Inferior parietal cortex (tissue), 1 donor: ENCODE results near the gene CHGA.

Experiments used
- DNase-seq: peaks from one replicate; pipeline ENCODE4 v3.0.0-alpha.2; 2016; ENCODE audit errors: extremely low spot score

The CHGA gene

GRCh38 chr14:92943855-92944570, 21.1 kb downstream of the CHGA start:
- no peak for DNase-seq

DNA sequence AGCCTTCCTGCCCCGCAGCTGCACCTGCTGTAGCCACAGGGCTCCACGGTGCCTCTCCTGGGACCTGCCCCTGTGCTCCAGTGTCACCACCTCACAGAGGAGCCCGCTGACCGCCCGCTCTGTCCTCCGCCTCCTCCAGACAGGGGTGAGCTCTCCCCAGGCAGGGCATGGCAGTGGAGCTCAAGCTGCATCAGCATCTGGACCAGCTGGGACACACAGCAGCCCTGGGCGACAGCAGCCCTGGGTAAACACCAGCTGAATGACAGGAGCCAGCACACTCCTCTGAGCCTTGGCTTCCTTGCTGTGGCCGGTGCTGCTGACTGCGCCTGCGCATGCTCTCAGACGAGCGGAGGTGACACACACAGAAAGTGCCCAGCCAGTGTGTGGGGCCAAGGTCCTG, 22.0 kb downstream of the CHGA start:
- no peak for DNase-seq

DNA sequence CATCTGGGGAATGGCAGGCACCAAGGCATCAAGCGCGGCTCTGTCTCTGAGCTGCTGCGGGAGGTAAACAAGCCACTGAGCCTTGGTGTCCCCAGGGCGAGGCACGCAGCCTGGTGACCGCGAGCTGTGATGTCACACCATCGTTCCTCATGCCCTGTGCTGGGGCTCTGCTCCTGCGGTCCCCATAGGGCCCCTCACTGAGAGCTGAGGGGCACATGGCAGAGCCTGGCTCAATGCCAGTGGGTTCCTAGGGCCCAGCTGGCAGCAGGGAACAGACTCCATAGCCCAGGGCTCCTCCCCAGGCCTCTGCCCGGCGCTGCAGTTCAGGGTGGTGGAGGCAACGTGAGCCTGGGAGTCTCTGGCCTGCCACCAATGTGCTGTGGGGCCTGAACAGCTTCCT, 22.6 kb downstream of the CHGA start:
- DNase-seq, result no peak

DNA sequence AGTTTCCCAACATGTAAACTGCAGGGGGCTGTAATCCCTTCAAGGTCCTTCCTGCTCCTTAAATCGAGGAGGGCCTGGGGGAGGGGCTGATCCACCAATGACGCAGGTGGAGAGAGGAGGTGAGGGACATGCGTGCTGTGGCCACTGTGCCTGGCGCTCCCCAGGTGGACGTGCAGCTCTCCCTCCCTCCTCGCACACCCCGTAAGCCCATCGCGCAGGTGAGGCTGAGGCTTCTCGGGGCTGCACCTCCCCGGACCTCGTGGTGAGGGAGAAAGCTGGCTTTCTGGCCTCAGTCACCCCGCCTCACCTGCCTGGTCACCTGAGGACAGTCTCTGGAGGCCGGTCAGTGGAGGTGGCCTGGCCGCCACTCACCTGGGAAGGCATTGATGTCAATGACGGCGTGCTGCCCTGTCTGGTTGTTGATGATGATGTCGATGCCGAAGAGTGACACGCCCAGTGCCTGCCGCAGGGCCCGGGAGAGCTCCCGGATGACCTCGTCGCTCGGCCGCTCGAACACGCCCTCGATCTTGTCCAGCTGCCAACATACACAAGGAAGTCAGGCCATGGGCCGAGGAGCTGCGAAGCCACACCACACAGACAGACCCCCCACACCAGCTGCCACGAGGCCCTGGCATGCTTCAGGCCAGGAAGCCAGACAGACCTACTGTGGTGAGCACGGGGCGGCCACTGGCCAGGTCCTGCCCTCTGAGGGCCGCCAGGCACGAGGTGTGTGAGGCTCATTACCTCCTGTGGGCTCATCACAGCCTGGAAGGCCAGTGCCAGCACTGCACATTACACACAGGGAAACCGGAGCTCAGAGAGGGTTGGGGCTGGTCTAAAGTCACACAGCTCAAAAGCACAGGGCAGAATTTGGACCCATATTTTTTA, 23.3 kb downstream of the CHGA start:
- no peak for DNase-seq

DNA sequence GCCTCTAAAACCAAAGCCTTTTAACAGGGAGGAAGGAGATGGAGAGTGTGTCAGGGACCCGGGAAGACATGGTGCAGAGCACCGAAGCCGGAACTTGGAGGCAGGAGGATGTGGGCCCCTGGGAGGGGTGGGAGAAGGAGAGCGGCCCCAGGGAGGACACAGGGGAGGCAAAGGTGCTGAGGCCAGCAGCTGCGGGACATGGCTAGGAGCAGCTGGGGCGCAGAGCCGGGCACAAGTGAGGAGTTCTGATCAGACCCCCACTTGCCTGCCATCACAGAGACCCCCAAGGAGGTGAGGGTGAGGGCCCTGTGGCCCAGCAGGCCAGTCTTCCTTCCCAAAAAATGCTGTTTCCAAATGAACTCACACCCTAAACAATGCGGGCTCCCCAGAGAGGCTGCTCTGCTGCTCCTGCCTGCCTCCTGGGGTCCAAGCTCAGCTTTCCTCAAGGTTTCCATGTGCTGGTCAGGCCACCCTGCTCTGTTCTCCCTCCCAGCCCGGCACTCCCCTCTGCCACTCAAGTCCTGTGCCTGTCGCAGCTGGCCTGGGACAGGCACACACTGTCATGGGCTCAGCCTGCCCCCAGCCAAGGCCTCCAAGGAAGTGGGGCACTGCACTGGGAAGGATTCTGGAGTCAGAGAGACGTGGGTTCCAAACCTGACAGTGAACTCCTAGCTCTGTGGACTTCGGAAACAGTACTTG, 24.0 kb downstream of the CHGA start:
- no peak for DNase-seq

- DNase-seq, result no peak
These were observed 25.7 kb downstream of the CHGA start for GRCh38 chr14:92948647-92949046.

DNA sequence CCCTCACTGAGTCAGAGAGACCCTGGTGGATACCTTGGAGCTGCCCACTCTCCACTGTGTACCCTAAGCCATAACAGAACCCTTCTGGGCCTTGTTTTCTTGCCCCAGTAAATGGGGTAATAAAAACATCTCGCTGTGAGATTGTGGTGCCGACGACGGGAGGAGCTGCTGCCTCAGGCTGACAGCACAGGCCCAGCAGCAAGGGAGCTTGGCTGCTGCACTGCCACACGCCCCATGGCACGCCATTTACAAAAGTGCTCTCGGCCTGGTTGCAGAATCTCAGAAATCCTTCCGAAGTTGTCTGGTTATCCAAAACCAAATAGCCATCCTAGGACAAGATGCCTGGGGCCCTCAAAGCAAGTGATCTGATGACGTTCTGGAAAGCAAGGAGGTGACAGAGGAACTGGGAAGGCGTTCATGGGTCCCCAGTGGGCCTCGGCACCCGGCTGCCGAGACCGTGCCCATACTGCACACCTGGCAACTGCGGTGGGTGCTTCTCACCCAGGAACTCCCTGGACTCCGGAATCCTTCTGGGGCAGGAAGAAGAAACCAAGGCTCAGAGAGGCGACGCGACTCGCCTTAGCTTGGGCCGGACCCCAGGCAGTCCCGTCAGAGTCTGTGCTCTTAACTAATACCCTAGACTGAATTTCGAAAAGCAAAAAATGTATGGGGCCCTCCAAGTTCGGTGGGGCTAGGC, 26.7 kb downstream of the CHGA start:
- DNase-seq, result no peak

GRCh38 chr14:92950193-92950540, 27.2 kb downstream of the CHGA start:
- no peak for DNase-seq

GRCh38 chr14:92950773-92951172, 27.8 kb downstream of the CHGA start:
- DNase-seq, result no peak

GRCh38 chr14:92951261-92951660, 28.3 kb downstream of the CHGA start:
- DNase-seq, result no peak

DNA sequence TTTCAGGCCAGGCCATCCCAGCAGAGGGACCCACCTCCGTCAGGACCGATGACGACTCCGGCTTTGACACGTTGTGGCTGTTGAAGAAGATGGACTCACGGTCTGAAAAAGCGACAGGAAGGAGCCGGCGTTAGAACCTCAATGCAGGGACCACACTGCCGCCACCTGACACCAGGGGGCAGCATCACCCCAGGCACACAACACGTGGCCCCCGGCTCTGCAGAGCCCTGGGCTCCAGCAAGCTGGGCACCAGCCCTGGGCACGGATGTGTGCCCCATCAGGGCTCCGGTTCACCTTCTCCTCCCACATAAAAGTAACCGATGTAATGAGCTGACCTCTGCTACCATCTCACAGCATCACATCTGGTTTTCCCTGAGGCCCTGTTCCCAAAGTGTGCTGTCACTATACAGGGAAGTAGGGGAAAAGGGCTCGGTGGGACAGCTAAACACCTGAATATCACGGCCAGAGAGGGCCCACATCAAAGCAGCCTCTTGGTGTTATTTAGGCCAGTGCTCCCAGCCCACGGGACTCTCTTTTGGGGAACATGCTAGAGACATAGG, 29.0 kb downstream of the CHGA start:
- DNase-seq, result peak; percentile 87

DNA sequence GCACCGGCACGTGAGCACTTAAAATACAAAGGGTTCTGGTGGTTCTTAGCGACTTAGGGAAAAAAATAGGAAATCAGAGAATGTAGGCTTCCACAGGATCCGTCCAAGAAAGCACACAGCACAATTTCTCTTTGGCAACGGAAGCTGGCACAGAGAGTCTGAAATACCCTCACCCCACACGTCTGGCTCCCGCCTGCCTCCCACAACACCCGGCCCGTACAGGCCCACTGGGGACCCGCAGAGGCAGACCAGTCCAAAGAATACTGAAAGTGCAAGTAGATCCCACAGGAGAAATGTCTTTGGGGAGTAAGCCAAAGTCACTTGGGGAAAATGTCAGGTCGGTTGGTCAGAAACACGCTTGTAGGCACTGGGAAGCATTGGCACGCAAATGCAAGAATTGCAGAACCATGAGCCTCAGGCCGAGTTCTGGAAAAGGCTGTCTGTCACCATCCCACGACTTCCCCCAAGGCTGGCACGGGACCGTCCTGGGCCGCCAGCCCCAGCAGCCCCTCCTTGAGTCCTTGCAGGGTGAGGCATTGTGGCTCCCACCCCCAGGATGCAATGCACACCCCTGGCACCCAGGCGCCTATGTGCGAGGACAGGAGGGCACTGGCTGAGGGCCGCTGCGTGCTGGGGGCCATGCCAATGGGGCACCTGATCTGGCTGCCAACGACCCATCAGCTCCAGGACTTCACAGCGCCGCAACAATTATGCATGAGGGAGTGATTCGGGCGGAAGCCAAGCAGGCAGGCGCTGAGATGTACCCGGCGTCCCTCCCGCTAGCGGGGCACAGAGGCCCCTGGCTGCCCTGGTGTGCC, 29.7 kb downstream of the CHGA start:
- peak; percentile 47 for DNase-seq

DNA sequence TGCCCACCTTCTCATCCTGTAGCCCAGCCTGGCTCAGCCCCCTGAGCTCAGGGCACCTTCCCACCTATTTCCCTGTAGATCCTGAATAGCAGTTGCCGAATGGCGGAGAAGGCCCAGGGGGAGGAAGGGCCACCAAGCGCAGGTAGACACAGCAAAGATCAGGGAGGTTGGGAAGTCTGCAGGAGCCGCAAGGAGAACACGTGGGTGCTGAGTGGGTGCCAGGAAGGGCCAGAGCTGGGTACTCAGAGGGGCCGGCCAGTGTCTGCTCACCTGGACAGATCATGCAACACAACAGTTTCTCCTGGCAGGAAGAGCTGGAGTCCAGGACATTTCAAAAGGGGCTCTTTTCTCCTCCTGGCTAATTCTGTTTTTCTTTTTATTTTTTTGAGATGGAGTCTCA, 30.6 kb downstream of the CHGA start:
- DNase-seq, result no peak

GRCh38 chr14:92954933-92955332, 32.0 kb downstream of the CHGA start:
- no peak for DNase-seq

- no peak for DNase-seq
These were observed 32.4 kb downstream of the CHGA start for GRCh38 chr14:92955381-92955780.

DNA sequence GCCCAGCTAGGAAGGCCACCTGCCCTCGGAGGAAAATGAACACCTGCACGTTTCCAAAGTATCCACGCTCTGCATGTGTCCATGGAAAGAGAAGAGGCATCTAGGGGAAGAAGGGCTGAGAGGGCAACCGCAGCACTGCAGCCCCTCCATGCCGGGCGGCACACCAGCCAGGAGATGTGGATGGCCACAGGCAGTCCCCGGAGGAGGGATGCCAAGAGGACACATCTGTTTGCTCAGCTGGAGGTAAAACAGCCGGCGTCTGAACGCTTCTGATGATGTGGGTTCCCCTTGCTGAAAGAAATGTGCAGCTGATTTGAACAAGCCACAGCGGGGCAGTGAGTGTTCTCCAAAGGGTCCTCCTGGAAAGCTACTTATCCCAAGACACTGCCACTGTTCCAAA, 34.0 kb downstream of the CHGA start:
- DNase-seq, result no peak

DNA sequence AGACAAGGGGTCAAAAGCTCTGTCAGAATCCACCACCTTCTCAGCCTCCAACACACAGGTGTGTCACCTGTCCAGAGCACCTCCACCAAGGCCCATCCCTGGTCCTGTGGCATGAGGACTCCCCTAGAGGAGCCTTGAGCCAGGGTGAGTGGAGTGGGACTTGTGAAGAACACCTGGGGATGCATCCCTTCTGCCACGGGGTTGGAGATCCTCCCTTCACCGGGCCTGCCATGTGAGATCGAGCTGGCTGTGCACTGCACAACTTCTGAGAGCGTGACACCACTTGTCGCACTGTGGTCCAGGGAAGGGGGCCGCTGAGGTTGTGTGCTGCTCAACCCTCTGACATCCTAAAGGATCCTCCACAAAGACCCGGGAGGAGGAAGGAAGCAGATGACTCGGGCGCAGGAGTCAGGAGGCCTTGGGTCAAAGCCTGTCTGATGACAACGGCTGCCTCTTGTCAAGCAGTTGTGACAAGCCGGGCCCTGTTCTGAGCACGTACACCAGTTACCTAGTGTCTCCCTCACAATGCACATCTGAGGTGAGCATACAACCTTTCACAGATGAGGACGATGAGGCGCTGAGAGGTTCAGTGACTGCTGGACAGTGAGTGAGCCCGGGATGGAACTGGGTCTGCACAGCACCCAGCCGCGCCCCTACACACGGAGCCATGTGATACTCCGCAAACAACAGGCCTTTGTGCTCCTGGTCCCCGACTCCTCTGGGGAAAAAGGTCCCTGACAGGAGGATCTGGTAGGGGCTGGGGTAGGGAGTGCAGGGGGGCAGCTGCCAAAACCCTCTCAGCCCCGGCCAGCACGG, 35.6 kb downstream of the CHGA start:
- DNase-seq, result peak; percentile 70

- DNase-seq, result no peak
These were observed 36.2 kb downstream of the CHGA start for GRCh38 chr14:92959189-92959531.

DNA sequence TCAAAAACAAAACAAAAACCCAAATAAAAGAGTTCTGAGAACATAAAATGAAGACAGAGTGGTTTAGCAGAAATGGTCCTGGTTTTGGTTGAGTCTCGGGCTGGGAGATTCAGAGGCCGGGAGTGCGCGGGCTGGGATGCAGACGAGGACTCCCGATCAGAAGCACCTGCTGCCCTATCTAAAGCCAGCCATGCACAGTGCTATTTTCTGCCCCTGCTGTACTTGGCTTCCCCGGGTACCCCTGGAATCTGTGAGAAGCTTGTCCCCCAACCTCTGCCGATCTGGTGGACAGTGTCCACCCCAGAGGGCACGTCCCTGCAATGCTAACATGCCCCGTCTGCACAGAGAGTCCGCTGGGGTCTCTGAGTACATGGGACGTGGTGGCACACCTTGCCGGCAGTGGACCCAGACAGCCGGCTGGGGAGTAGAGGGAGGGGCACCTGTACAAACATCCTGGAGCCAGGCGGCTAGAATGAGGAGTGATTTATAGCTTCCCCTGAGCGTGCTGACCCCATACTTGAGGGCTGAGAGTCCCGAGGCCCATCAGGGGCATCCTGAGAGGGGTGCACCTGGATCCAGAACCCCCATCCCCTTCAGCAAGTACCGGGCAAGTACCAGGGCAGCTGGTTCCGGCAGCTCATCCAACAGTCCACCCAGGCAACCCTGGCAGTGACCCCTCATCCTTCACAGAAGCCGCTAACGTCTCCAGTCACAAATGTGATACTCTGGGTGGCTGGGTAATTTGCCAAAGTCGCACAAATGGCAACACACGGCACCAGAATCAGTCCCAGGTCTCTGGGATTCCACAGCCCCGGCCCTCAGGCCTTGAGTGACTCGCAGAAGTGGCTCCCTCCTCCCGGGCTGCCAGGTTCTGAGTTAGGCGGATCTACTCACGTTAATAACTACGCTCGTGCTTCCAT, 37.1 kb downstream of the CHGA start:
- no peak for DNase-seq
